HG03039 (cell line): ENCODE data around the gene TMEM212.
"Not testable (repeated sequence)": the region's sequence is repeated elsewhere in the genome, so short reads cannot be mapped to it uniquely, and the experiment has no call there.

Experiments
- ATAC-seq: cut with Tn5 transposase; IDR thresholded peaks from one replicate; pipeline ENCODE4 v1.9.1; 2021; ENCODE audit warnings: mild to moderate bottlenecking, moderate library complexity; ENCODE audit not compliant: unreplicated experiment

Gene TMEM212

GRCh38 chr3:171851660-171852058 lies 8.5 kb downstream of the TMEM212 start:
- no peak for ATAC-seq

DNA sequence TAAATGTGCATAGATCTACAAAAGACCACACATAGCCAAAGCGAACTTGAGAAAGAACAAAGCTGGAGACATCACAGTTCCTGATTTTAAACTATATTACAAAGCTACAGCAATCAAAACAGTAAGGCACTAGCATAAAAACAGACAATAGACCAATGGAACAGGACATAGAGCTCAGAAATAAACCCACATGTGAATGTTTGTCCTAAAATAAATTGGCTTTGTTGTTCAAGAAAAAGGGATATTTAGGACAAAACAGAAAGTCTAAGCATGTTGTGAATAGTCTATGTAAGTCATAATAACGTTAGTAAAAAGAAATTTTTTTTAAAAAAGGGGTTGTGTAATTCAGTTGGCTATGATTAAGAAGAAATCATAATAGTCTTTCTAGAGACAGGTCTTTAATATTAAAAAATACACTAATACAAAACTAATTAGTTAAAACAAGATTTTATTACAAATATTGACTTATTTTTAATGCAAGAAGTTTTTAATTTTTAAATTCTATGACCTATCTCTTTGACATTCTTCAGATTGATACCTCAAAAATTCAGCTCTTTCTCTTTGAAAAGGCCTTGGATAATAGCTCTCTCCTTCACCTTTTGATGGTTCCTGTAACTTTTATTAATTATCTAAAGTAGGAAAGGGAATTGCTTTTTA lies 11.6 kb downstream of the TMEM212 start:
- no peak for ATAC-seq

- not testable (repeated sequence) for ATAC-seq
These were observed 15.6 kb downstream of the TMEM212 start for GRCh38 chr3:171858770-171859169.

DNA sequence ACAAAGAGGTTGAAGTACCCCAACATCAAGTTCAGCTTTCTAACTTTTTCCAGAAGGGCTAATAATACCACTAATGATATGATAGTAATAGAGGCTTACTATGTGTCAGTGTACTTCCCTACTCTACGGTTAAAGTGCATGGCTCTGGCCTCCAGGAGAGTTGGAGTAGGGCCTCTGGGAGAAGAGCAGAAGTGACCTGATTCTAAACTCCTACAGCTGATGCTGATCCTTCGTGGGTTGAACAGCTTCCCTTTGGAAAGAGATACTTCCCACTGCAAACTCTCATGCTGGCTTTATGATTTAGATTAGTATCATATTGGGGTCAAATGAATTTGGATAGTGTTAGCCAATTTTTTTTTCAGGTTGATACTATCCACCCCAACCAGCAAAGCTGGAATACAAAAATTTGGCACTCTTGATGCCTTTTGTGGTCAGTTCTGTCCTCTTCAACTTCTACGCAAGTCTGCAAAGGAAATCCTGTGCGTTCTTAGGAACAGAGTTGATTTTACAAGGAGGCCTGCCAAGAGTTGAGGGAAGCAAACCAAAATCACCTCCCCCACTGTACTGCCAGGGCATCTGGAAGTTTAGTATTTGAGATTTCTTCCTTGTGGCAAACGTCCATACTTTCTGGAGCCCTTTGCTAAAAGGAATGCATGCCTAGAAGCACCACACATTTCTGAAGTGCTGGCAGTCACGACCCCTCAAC lies 17.8 kb downstream of the TMEM212 start:
- ATAC-seq = no peak

GRCh38 chr3:171862392-171862791 lies 19.2 kb downstream of the TMEM212 start:
- no peak for ATAC-seq

DNA sequence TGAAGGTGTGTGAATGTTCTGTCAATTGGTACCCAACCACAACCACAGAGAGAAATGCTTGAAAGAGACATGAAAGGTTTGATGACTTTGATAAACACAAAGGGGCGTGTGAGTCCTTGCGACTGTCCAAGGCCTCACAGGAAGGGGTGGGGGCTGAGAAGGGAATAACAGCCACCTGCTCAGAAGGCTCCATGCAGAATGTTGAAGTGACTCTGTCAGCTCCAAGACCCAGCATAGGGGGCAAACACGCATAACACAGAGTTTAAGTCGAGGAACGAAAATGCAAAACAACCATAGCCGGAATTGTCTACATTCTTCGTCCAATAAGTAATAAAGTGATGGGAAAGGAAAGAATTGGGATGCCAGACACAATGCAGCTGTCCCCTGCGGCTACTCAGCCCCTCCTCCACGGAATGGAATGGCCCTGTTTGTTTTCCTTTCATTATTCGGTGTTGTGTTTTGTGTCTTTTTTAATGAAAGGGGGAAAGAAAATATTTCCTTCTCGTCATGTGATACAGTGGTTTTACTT lies 19.9 kb downstream of the TMEM212 start:
- ATAC-seq = no peak

GRCh38 chr3:171863920-171864319 lies 20.8 kb downstream of the TMEM212 start:
- no peak for ATAC-seq

- ATAC-seq = no peak
These were observed 22.2 kb downstream of the TMEM212 start for GRCh38 chr3:171865191-171865865.

- ATAC-seq = no peak
These were observed 24.8 kb downstream of the TMEM212 start for GRCh38 chr3:171867981-171868380.

DNA sequence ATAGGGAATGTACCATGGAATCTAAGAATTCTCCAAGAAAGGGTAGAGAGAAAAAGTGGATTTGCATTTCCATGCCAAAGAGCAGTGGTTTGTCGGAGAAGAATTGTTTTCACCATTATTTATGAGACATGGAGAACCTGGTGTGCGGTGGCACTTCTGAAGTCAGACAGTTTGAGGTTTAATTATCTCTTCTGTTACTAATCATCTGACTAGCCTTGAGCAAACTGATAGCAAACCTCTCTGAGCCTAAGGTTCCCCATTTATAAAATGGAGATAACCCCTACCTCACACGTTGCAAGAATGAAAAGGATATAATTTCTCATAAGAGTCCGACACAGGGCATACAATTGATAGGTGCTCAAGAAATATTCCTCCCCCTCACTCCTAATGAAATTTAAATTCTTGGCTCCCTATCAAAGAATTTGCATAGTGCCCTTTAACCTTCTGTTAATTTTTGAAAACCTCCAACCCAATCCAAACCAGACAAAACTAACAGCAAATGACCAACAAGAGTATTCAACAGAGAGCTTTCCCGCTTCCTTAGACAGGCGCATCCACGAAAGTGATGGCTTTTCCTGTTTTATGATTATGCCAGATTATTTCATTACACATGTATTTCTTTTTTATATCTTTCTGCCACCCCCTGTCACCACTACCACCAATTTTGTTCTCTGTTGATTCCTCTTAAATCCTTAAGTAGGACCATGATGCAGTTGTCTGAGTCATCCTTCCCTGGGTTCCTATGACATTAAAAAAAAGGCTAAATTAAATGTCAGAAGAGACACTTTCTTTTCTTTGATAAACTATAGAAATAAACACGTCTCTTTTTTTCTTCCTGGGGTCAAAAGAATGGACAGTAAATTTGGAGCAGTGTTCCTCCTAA lies 28.5 kb downstream of the TMEM212 start:
- ATAC-seq = no peak

DNA sequence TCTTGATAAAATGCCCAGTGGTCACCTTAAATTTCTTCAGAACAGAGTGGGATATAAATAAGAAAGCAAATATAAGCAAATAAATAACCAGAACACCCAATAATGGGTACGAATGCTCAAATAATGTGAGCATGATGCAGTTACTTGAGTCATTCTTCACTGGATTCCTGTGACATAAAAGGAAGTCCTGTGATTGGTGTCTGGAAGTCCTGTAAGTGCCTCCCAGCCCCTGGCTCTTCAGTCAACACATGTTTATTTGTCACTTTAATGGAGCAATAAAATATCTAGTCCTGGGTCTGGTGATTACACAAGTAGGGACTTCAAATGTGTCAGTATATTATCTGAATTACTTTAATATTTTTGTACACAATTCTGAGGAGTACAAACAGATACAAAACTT lies 30.4 kb downstream of the TMEM212 start:
- no peak for ATAC-seq

DNA sequence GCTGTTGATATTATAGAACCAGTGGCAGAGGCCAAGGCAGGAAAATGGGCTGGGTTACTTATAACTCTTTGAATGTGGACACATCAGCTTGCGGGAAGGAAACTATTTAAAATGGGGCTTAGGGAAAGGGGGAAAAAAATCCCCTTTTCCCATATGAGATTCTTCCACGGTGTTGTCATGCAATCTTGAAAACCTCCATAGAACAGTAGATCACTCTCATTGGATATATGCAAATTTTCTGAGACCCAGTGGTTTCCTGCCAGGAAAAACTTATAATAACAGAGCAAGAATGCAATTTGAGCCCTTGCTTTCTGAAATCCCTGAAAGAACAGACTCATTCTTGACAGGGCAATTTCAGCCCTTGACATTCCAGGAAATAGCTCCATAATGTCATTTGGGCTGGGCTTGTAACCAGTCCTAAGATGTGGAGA lies 31.1 kb downstream of the TMEM212 start:
- ATAC-seq = no peak

DNA sequence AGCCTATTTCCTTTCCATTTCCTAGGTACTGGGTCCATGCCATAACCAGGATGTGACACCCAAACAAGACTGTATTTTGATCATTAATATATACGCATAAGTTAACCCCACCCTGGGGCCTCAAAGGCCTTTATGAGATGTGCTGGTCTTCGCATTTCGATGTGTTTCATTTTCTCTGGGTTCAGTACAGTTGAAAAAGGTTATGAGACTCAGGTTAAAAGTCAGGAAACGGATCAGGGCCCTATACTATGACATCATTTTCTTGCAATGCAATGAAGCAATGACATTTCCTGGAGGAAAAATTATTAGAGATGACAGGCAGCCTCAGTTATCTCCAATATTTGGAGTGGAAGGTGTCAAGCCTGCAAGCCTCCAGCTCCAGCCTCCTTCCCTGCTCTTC lies 31.7 kb downstream of the TMEM212 start:
- ATAC-seq = no peak

DNA sequence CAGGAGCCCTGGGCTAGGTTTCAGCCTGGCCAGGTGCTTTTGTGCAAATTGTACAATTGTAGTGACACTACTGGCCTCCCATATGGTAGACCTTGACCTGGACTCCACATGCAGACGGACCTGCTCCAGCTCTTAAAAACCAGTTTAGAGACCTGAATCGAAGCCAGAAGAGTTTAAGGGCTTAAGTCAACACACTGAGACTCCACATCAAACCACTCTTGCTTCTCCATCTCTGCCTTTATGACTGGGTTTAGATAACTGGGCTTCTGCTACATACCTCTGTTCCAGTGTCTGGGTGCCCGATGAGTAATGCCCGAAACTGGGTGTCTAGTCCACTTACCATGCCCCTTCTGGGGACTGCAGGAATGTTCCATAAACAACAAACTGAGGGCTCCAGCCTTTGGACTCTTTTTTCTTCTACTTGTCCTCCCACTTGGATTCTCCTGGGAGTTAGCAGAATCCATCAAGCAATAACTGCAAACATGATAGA lies 32.8 kb downstream of the TMEM212 start:
- no peak for ATAC-seq

GRCh38 chr3:171876680-171877147 lies 33.6 kb downstream of the TMEM212 start:
- no peak for ATAC-seq

GRCh38 chr3:171878461-171879225 lies 35.5 kb downstream of the TMEM212 start:
- no peak for ATAC-seq

DNA sequence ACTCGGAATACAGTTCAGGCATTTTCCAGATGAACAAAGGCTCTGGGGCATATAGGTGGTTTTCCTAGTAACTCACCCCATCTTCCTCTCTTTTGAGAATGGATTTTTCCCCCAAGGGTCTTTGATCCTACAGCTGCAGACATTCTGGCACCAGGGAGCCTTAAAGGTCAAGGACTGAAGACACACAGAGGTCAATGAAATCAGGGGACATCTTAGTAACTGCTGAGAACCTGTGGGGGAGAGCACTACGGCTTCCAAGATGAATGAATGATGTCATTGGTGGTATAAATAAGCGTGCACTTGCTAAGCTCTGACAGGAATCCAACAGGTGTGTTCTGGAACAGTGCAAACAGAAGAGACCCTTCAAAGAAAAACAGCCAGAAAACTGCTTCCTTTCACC lies 36.3 kb downstream of the TMEM212 start:
- ATAC-seq = no peak

- ATAC-seq = no peak
These were observed 37.1 kb downstream of the TMEM212 start for GRCh38 chr3:171880101-171880870.

DNA sequence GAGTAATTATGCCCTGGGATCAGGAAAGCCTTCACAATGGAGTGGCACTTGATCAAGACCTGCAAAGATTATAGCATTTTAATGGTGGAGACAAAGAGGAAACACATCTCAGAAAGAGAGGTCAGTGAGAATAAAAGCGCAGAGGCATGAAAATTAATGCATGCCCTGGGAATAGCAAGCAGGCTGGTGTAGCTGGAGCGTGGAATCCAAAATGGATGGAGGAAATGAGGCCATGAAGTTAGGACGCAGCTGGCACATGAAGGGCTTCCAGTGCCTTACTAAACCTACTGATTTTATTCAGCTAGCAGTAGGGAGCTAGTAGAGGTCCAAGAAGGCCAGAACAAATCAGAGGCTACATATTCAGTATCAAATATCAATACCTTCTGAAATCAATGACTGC lies 38.1 kb downstream of the TMEM212 start:
- ATAC-seq = no peak
